DND-41 (cell line): ENCODE measurements around the gene SLC27A4.

Experiments
- CTCF ChIP-seq: IDR thresholded peaks from 2 replicates; pipeline ENCODE4 v1.5.1; 2012; ENCODE audit warnings: borderline replicate concordance, low read length, moderate library complexity, mild to moderate bottlenecking; ENCODE audit not compliant: poor library complexity, severe bottlenecking; ENCODE audit errors: extremely low read depth
- EZH2 ChIP-seq: IDR thresholded peaks from 3 replicates; pipeline ENCODE4 v1.6.1; 2012; ENCODE audit warnings: borderline replicate concordance, low read depth, mild to moderate bottlenecking, moderate library complexity, low read length, inconsistent platforms; ENCODE audit not compliant: severe bottlenecking

GRCh38 chr9:128384801-128385495 lies 44.6 kb downstream of the SLC27A4 start:
- TF ChIP-seq CTCF (no peak), EZH2 (no peak)
